ENCODE results near the gene MFGE8.
"Not testable (repeated sequence)": the region's sequence is repeated elsewhere in the genome, so short reads cannot be mapped to it uniquely, and the experiment has no call there.

Gene MFGE8

GRCh38 chr15:88939486-88939806 lies 26.3 kb upstream of the MFGE8 start:
- no peaks in the 10 kb centered on the region for H3K79me2 ChIP-seq (ENCODE audit: insufficient read depth, low read depth)
- no peaks in the 10 kb centered on the region for H4K20me1 ChIP-seq (ENCODE audit: insufficient read depth)
- no peak overlapping the region for H2AFZ ChIP-seq (ENCODE audit: low read depth)
- H3K9ac ChIP-seq: no peak overlapping the region
- H3K27me3 ChIP-seq (ENCODE audit: insufficient read depth, low read depth): no peaks in the 10 kb centered on the region
- H3K4me1 ChIP-seq (ENCODE audit: low read depth, poor library complexity, severe bottlenecking): no peaks in the 10 kb centered on the region
- no peak overlapping the region for H3K4me2 ChIP-seq
- TF ChIP-seq CTCF (conservative IDR thresholded peaks at IDR 0.05; ENCODE audit: low read depth, low read length): no peak
- no peak overlapping the region for H3K4me3 ChIP-seq (IDR thresholded peaks at IDR 0.05; ENCODE audit: insufficient read depth, low read depth, low read length)
- H3K27ac ChIP-seq: no peak overlapping the region
- no peaks in the 10 kb centered on the region for H3K36me3 ChIP-seq (ENCODE audit: insufficient read depth)

- no peak for TF ChIP-seq CTCF (conservative IDR thresholded peaks at IDR 0.05; ENCODE audit: low read depth, low read length)
- no peak overlapping the region for H3K9ac ChIP-seq
- H3K4me2 ChIP-seq: no peak overlapping the region
- H3K27ac ChIP-seq: no peak overlapping the region
- no peaks in the 10 kb centered on the region for H3K79me2 ChIP-seq (ENCODE audit: insufficient read depth, low read depth)
- no peaks in the 10 kb centered on the region for H3K36me3 ChIP-seq (ENCODE audit: insufficient read depth)
- H3K4me3 ChIP-seq (IDR thresholded peaks at IDR 0.05; ENCODE audit: insufficient read depth, low read depth, low read length): no peak overlapping the region
- H4K20me1 ChIP-seq (ENCODE audit: insufficient read depth): no peaks in the 10 kb centered on the region
- H3K4me1 ChIP-seq (ENCODE audit: low read depth, poor library complexity, severe bottlenecking): no peaks in the 10 kb centered on the region
- H2AFZ ChIP-seq (ENCODE audit: low read depth): no peak overlapping the region
- no peaks in the 10 kb centered on the region for H3K27me3 ChIP-seq (ENCODE audit: insufficient read depth, low read depth)
Measured at GRCh38 chr15:88938802-88939485, 25.8 kb upstream of the MFGE8 start.

GRCh38 chr15:88934449-88934848 lies 21.3 kb upstream of the MFGE8 start:
- H3K9ac ChIP-seq; H3K27ac ChIP-seq; H3K4me3 ChIP-seq (IDR thresholded peaks at IDR 0.05; ENCODE audit: insufficient read depth, low read depth, low read length); H3K4me1 ChIP-seq (ENCODE audit: low read depth, poor library complexity, severe bottlenecking); H3K4me2 ChIP-seq; H3K36me3 ChIP-seq (ENCODE audit: insufficient read depth); H4K20me1 ChIP-seq (ENCODE audit: insufficient read depth); H2AFZ ChIP-seq (ENCODE audit: low read depth); H3K79me2 ChIP-seq (ENCODE audit: insufficient read depth, low read depth); H3K27me3 ChIP-seq (ENCODE audit: insufficient read depth, low read depth): not testable (repeated sequence)

GRCh38 chr15:88932875-88933330 lies 19.7 kb upstream of the MFGE8 start:
- no peaks in the 10 kb centered on the region for H4K20me1 ChIP-seq (ENCODE audit: insufficient read depth)
- no peaks in the 10 kb centered on the region for H3K4me1 ChIP-seq (ENCODE audit: low read depth, poor library complexity, severe bottlenecking)
- H3K9ac ChIP-seq: no peak overlapping the region
- no peaks in the 10 kb centered on the region for H3K79me2 ChIP-seq (ENCODE audit: insufficient read depth, low read depth)
- no peak overlapping the region for H2AFZ ChIP-seq (ENCODE audit: low read depth)
- no peaks in the 10 kb centered on the region for H3K27me3 ChIP-seq (ENCODE audit: insufficient read depth, low read depth)
- no peak overlapping the region for H3K27ac ChIP-seq
- no peak overlapping the region for H3K4me2 ChIP-seq
- no peaks in the 10 kb centered on the region for H3K36me3 ChIP-seq (ENCODE audit: insufficient read depth)
- TF ChIP-seq CTCF (conservative IDR thresholded peaks at IDR 0.05; ENCODE audit: low read depth, low read length): no peak
- no peak overlapping the region for H3K4me3 ChIP-seq (IDR thresholded peaks at IDR 0.05; ENCODE audit: insufficient read depth, low read depth, low read length)

GRCh38 chr15:88932271-88932874 lies 19.2 kb upstream of the MFGE8 start:
- H3K4me3 ChIP-seq (IDR thresholded peaks at IDR 0.05; ENCODE audit: insufficient read depth, low read depth, low read length): no peak overlapping the region
- H3K36me3 ChIP-seq (ENCODE audit: insufficient read depth): no peaks in the 10 kb centered on the region
- TF ChIP-seq CTCF (conservative IDR thresholded peaks at IDR 0.05; ENCODE audit: low read depth, low read length): no peak
- H2AFZ ChIP-seq (ENCODE audit: low read depth): no peak overlapping the region
- H3K4me2 ChIP-seq: no peak overlapping the region
- no peaks in the 10 kb centered on the region for H3K27me3 ChIP-seq (ENCODE audit: insufficient read depth, low read depth)
- no peak overlapping the region for H3K27ac ChIP-seq
- H3K79me2 ChIP-seq (ENCODE audit: insufficient read depth, low read depth): no peaks in the 10 kb centered on the region
- no peaks in the 10 kb centered on the region for H3K4me1 ChIP-seq (ENCODE audit: low read depth, poor library complexity, severe bottlenecking)
- no peaks in the 10 kb centered on the region for H4K20me1 ChIP-seq (ENCODE audit: insufficient read depth)
- H3K9ac ChIP-seq: no peak overlapping the region
